GM18873 (cell line): Measurements from ENCODE around the gene CALD1.

Source experiments
- ATAC-seq: cut with Tn5 transposase; IDR thresholded peaks from one replicate; pipeline ENCODE4 v1.9.1; 2021; ENCODE audit warnings: mild to moderate bottlenecking, moderate library complexity, moderate number of reproducible peaks; ENCODE audit not compliant: unreplicated experiment, low FRiP score

Gene CALD1

DNA sequence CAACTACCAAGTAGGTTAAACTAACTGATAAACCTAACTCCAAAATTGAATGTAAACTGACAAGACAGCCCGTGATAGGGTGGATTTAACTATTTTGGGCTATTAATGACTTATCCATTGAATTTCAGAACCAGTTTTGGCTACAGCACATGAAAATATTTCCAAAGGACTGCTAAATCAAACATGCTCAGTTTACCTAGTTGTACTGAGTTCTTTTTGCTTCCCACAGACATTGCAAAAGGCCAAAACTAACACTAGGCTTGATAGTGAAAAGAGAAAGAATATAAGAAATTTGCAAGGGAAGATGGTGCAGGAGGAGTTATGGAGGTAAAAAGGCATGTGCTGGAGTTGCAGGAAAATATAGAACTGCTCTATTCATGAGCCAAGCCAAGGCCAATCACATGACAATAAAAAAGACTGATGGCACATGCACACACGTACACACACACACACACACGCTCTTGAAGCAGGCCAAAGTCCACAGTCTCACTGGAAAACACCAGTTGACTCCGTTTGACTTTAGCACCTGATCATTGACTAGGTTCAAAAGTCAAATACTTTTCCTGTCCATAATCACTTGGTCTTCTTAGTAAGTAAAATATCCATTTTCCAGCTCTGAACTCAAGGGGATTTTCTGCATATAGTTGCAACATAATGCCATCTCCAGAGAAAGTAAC is 130.9 kb downstream of the CALD1 start:
- ATAC-seq, result no peak

- ATAC-seq, result no peak
These were observed 131.5 kb downstream of the CALD1 start for GRCh38 chr7:134910968-134911367.

DNA sequence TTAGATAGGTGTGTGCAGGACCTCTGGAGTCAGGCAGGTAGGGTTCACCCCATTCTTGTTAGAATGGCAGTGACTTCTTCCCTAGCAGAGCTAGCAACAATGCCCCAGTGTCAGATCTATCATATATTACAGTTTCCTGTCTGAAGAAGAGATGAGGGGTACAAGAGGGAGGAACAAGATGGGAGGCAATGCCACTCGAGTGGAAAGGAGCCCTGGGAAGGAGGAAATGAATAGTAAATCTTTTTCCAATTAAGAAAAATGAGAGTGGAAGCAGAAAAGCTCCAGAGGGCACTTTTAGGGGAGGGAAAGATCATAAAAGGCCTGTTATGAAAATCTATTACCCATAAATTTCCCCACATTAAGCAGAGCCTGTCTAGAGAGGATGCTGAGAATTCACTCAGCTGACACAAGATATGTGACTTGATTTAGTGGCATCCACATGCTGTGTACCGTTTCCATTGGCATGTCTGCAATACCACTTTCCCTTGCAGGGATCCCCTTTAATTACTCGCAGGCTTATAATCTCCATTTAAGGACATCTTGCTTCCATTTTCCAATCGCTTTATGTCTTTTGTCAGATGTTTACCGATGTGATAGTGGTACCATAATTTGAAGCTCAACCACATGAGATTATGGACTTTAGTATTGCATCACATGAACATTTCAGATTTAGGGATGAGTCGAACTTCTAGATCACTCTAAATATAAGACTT is 136.9 kb downstream of the CALD1 start:
- no peak for ATAC-seq

DNA sequence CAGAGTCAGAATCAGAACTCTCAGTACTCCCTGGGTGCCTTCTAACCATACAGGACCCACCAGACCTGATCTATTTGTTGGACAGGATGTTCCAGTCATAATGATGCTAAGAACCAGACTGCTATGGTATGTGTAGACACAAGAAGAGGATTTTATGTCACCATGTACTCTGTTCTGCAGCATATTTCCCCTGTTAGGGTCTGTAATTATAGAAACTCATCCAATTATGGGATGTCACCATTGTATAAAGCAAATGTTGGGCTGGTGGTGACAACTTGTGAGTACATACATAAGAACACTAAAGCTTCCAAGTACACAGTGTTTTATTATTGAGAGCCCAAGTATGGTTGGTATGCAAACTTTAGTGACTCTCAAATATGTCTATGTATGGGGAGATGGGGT is 139.8 kb downstream of the CALD1 start:
- peak; percentile 77 for ATAC-seq

DNA sequence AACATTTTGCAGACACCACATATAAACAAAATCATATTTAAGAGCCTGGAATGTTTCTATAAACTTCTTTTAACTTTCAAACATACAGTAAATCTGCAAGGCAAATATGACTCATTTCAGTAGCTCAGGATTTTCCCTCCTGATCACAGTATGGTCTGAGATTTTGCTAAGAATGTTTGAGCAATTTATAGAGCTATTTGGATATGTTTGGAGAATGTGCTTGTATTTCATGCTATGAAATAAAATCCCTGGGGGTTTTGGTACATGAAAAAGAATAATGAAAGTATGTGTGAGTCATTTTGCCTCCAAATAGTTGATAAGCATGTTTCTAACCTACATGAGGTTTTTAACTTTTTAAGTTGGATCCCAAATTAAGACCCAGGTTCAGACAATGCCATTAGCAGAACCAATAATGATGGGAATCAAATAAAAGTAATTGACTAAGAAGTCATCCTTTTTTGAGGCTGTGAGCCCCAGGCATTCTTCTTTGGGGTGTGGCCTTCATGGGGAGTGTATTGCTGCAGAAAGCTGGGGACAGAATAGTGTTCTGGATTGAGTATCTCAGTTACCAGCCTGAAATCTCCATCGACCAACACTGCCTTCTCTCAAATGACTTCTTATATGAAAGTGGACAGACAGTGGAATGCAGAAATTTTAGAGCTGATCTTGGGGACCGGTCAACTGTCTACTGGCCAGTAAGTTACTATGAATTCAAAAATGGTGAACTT is 140.8 kb downstream of the CALD1 start:
- no peak for ATAC-seq

- ATAC-seq, result no peak
These were observed 143.6 kb downstream of the CALD1 start for GRCh38 chr7:134922720-134923704.

DNA sequence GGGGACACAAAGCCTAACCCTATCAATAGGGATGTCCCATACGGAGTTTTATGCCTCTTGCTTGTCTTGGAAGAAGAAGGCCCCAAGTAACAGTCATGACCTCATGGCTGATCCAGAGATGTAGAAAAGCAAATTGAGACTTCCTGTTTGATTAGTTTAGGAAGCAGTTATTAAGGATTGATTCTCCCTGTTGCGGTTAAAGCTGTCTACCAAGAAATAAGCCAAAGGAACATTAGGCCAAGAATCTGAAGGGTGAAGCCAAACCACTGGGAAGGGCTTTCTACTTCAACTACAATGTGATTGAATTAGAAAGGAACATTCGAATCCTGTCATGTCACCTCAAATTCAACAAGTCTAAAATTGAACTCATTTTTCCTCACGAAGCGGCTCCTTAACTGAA is 146.3 kb downstream of the CALD1 start:
- ATAC-seq, result no peak

GRCh38 chr7:134926396-134926795 is 147.0 kb downstream of the CALD1 start:
- ATAC-seq, result no peak

DNA sequence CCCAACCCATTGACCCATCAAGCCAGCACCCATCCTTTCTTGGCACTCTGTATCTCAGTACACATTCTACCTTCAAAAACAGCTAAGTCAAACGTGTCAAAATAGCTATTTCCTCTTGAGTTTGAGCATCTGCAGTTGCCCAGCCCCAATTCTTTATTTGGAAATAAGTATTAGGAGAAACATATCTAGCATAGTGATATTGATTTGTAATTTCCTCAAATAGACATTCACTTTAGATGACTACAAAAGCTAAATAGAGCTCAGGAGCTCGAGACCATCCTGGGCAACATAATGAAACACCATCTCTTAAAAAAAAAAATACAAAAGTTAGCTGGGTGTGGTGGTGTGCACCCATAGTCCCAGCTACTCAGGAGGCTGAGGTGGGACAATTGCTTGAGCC is 147.6 kb downstream of the CALD1 start:
- no peak for ATAC-seq

GRCh38 chr7:134927723-134928122 is 148.3 kb downstream of the CALD1 start:
- no peak for ATAC-seq

DNA sequence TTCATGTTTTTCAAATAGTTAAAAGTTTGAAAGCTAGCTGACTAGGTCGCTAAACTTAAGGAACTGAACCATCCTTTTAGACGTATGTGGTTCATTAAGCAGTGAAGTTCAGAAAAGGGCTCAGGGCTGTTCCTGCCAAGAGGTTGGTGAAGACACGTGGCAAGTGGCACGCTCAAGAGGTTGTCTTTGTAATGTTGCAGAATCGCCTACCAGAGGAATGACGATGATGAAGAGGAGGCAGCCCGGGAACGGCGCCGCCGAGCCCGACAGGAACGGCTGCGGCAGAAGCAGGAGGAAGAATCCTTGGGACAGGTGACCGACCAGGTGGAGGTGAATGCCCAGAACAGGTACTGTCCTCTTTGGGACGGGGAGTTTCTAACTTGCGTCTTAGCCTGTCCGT is 149.1 kb downstream of the CALD1 start:
- no peak for ATAC-seq

DNA sequence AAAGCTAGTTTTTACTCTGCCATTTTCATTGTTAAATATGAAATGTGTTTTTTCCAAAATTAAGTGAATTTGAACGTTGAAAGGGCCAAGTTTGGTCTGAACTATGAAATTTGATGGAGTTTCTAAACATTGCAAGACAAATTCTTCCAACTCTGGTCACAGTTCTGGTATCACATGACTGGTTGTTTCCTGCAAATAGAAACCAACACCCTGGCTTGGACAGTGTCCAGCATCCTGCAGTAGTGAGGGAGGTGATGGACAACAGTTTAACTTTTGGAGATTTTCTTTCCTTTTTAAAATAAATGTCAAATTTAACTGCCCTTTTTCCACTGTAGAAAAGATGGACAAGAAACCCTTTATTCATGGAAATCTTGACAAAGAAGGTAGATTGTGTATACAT is 152.1 kb downstream of the CALD1 start:
- no peak for ATAC-seq

- ATAC-seq, result no peak
These were observed 153.4 kb downstream of the CALD1 start for GRCh38 chr7:134932707-134933370.

GRCh38 chr7:134933460-134934068 is 154.1 kb downstream of the CALD1 start:
- no peak for ATAC-seq

GRCh38 chr7:134935701-134936100 is 156.3 kb downstream of the CALD1 start:
- ATAC-seq, result no peak

DNA sequence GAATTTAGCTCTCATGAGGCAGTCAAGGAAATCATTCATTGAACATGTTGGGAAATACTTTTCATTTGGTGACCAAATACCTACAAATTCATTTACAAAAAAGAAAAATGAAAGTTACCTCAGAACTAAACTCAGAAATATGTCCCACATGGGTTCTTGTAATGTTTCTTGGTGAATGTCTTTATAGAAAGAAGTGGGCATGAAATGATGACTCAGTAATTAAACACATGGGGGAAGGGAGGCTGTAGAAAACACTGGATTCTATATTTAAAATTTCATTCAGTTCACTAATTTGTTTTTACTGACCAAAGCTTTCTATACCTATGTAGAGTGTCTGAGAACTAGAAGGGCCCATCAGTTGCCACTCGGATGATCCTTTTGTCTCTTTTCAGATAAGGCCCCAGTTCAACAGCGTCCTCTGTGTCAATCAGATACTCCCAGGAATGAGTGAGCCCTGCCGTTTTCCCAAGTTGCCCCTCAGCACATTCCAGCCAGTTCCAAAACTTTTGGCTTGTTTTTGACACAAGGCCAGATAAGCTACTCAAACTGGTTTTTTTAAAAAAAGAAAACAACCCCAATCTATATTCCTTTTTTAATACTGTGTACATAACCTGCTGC is 157.6 kb downstream of the CALD1 start:
- no peak for ATAC-seq

DNA sequence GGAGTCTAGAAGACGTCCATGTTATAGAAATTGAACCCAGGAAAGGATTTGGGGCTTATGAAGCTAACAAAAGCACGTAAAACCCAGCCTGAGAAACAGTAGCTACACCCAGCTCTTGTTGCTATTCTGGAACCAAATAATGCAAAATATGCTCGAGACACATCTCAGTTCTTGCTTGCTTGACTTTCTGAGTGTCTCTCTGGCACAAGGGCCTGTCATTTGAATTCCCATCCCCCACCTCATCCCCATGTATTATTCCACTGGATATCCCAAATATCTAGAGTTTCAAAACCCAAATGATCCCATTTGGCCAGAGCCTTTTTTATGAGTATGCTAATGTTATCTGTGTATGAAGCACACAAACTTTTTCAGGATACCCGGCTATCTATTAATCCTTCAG is 158.7 kb downstream of the CALD1 start:
- no peak for ATAC-seq

- no peak for ATAC-seq
These were observed 159.7 kb downstream of the CALD1 start for GRCh38 chr7:134939136-134939535.

DNA sequence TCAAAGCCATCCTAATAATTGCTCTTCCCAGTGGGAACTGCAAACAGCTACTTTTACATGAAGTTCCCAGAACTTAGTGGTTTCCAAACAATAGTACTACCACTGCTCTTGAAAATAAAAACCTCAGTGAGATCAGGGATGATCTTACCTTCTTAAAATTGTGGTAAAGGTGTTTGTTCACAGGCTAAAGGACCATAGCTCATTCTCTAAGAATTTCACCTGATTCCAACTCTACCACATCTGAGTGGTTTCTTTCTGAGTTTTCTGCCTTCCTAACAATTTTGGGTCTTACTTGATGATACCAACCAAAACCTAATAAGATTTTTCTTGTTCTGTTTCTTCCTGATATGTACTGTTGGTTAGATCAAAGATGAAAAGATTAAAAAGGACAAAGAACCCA is 161.3 kb downstream of the CALD1 start:
- ATAC-seq, result no peak
